GM19468 (cell line): ENCODE measurements around the gene AKR7A3.
"Not testable (repeated sequence)": the region's sequence is repeated elsewhere in the genome, so short reads cannot be mapped to it uniquely, and the experiment has no call there.

Experiments
- ATAC-seq: cut with Tn5 transposase; IDR thresholded peaks from one replicate; pipeline ENCODE4 v1.9.1; 2021; ENCODE audit warnings: mild to moderate bottlenecking, moderate library complexity, moderate number of reproducible peaks; ENCODE audit not compliant: unreplicated experiment; ENCODE audit errors: extremely low read depth

AKR7A3 gene

GRCh38 chr1:19304081-19304480 lies 15.5 kb upstream of the AKR7A3 start:
- ATAC-seq, result not testable (repeated sequence)

- no peak for ATAC-seq
Observed at GRCh38 chr1:19300211-19300610, 11.6 kb upstream of the AKR7A3 start.

GRCh38 chr1:19294638-19295037 lies 6.1 kb upstream of the AKR7A3 start:
- ATAC-seq, result no peak

GRCh38 chr1:19289244-19289643 lies 674 bp upstream of the AKR7A3 start:
- ATAC-seq, result no peak

GRCh38 chr1:19287436-19288185 lies 959 bp downstream of the AKR7A3 start:
- no peak for ATAC-seq

- ATAC-seq, result not testable (repeated sequence)
Observed at GRCh38 chr1:19285807-19286206, 2.8 kb downstream of the AKR7A3 start.

- ATAC-seq, result not testable (repeated sequence)
Observed at GRCh38 chr1:19285366-19285765, 3.2 kb downstream of the AKR7A3 start.

GRCh38 chr1:19284881-19285280 lies 3.7 kb downstream of the AKR7A3 start:
- ATAC-seq, result no peak

- no peak for ATAC-seq
Observed at GRCh38 chr1:19283891-19284290, 4.7 kb downstream of the AKR7A3 start.

- no peak for ATAC-seq
Observed at GRCh38 chr1:19274636-19275035, 13.9 kb downstream of the AKR7A3 start.

GRCh38 chr1:19273844-19274531 lies 14.6 kb downstream of the AKR7A3 start:
- not testable (repeated sequence) for ATAC-seq

GRCh38 chr1:19273106-19273843 lies 15.3 kb downstream of the AKR7A3 start:
- no peak for ATAC-seq

GRCh38 chr1:19272064-19272463 lies 16.5 kb downstream of the AKR7A3 start:
- no peak for ATAC-seq

- not testable (repeated sequence) for ATAC-seq
Observed at GRCh38 chr1:19270343-19270730, 18.2 kb downstream of the AKR7A3 start.

GRCh38 chr1:19269427-19270342 lies 18.9 kb downstream of the AKR7A3 start:
- not testable (repeated sequence) for ATAC-seq

GRCh38 chr1:19268445-19268844 lies 20.1 kb downstream of the AKR7A3 start:
- ATAC-seq, result no peak

- ATAC-seq, result no peak
Observed at GRCh38 chr1:19262744-19263143, 25.8 kb downstream of the AKR7A3 start.

- ATAC-seq, result no peak
Observed at GRCh38 chr1:19262047-19262446, 26.5 kb downstream of the AKR7A3 start.

- ATAC-seq, result no peak
Observed at GRCh38 chr1:19260211-19261138, 28.1 kb downstream of the AKR7A3 start.
